HuH-7.5 (cell line): ENCODE measurements around the gene THOC2.
"Not testable (repeated sequence)": the region's sequence is repeated elsewhere in the genome, so short reads cannot be mapped to it uniquely, and the experiment has no call there.

Source experiments
- DNase-seq: peaks from one replicate; pipeline ENCODE4 v3.0.0; 2011; ENCODE audit warnings: low spot score

Gene THOC2

GRCh38 chrX:123664467-123665167 lies 68.2 kb downstream of the THOC2 start:
- DNase-seq: not testable (repeated sequence)

- DNase-seq: not testable (repeated sequence)
Observed at GRCh38 chrX:123663720-123664119, 69.1 kb downstream of the THOC2 start.

- not testable (repeated sequence) for DNase-seq
Observed at GRCh38 chrX:123656507-123656906, 76.3 kb downstream of the THOC2 start.

- DNase-seq: not testable (repeated sequence)
Observed at GRCh38 chrX:123648811-123649181, 84.1 kb downstream of the THOC2 start.

GRCh38 chrX:123648028-123648810 lies 84.6 kb downstream of the THOC2 start:
- no peak for DNase-seq

- DNase-seq: no peak
Observed at GRCh38 chrX:123647244-123647643, 85.6 kb downstream of the THOC2 start.

- DNase-seq: no peak
Observed at GRCh38 chrX:123629502-123629901, 103.3 kb downstream of the THOC2 start.

GRCh38 chrX:123626962-123627361 lies 105.9 kb downstream of the THOC2 start:
- DNase-seq: no peak

GRCh38 chrX:123625952-123626351 lies 106.9 kb downstream of the THOC2 start:
- no peak for DNase-seq

GRCh38 chrX:123625477-123625876 lies 107.4 kb downstream of the THOC2 start:
- no peak for DNase-seq

GRCh38 chrX:123617007-123617406 lies 115.8 kb downstream of the THOC2 start:
- no peak for DNase-seq

- no peak for DNase-seq
Observed at GRCh38 chrX:123610915-123611314, 121.9 kb downstream of the THOC2 start.

GRCh38 chrX:123607806-123608205 lies 125.0 kb downstream of the THOC2 start:
- DNase-seq: no peak

- no peak for DNase-seq
Observed at GRCh38 chrX:123607270-123607669, 125.6 kb downstream of the THOC2 start.

GRCh38 chrX:123603491-123603890 lies 129.4 kb downstream of the THOC2 start:
- no peak for DNase-seq

GRCh38 chrX:123601437-123601836 lies 131.4 kb downstream of the THOC2 start:
- DNase-seq: no peak

GRCh38 chrX:123600181-123600580 lies 132.7 kb downstream of the THOC2 start:
- DNase-seq: no peak

- no peak for DNase-seq
Observed at GRCh38 chrX:123590842-123591486, 141.9 kb downstream of the THOC2 start.

GRCh38 chrX:123588723-123589122 lies 144.1 kb downstream of the THOC2 start:
- DNase-seq: no peak

- no peak for DNase-seq
Observed at GRCh38 chrX:123581586-123581985, 151.3 kb downstream of the THOC2 start.

- no peak for DNase-seq
Observed at GRCh38 chrX:123580792-123581191, 152.1 kb downstream of the THOC2 start.

- not testable (repeated sequence) for DNase-seq
Observed at GRCh38 chrX:123574027-123574426, 158.8 kb downstream of the THOC2 start.

GRCh38 chrX:123570011-123570590 lies 162.8 kb downstream of the THOC2 start:
- no peak for DNase-seq
